ENCODE measurements around the gene PLA2G5.

GRCh38 chr1:20086800-20087199, 16.8 kb downstream of the PLA2G5 start:
- TF ChIP-seq CTCF (conservative IDR thresholded peaks at IDR 0.05), result no peak
- no peak for TF ChIP-seq ZFX (IDR thresholded peaks at IDR 0.05)
